ENCODE results near the gene SRCIN1.
A peak's percentile ranks its signal among the peaks of the same experiment; 100 is the strongest.
"Not testable (repeated sequence)": the region's sequence is repeated elsewhere in the genome, so short reads cannot be mapped to it uniquely, and the experiment has no call there.

SRCIN1 gene

GRCh38 chr17:38489774-38490173 lies 116.0 kb downstream of the SRCIN1 start:
- DNase-seq (ENCODE audit: low read depth in 1 of 2, low spot score in 1 of 2) = not testable (repeated sequence)

GRCh38 chr17:38485681-38486298 lies 120.0 kb downstream of the SRCIN1 start:
- not testable (repeated sequence) for DNase-seq (ENCODE audit: low read depth in 1 of 2, low spot score in 1 of 2)

GRCh38 chr17:38485146-38485468 lies 120.6 kb downstream of the SRCIN1 start:
- DNase-seq (ENCODE audit: low read depth in 1 of 2, low spot score in 1 of 2) = no peak

GRCh38 chr17:38484242-38485145 lies 121.3 kb downstream of the SRCIN1 start:
- peak; percentile 20 to 45 for DNase-seq (ENCODE audit: low read depth in 1 of 2, low spot score in 1 of 2)

- DNase-seq (ENCODE audit: low read depth in 1 of 2, low spot score in 1 of 2) = not testable (repeated sequence)
Measured at GRCh38 chr17:38482700-38483043, 123.1 kb downstream of the SRCIN1 start.

GRCh38 chr17:38482039-38482699 lies 123.6 kb downstream of the SRCIN1 start:
- not testable (repeated sequence) for DNase-seq (ENCODE audit: low read depth in 1 of 2, low spot score in 1 of 2)

Measured in stimulated activated CD4-positive, alpha-beta T cell treated with anti-CD3 and anti-CD28 coated beads, Interleukin-15, amount 100 ng/mL, for 1 hour (primary cell).